KMS-11 (cell line): ENCODE data around the gene CCDC107.

ENCODE experiments used
- H2AFZ ChIP-seq: fragments of 200-600 bp; sonication (generic); 2 replicates; pipeline ENCODE4 v1.6.1; 2016; ENCODE audit warnings: antibody characterized with exemption, mixed run types, low read depth
- H3K27ac ChIP-seq: fragments of 200-600 bp; sonication (generic); 2 replicates; pipeline ENCODE4 v1.6.1; 2016; ENCODE audit warnings: mild to moderate bottlenecking, mixed run types
- H3K27me3 ChIP-seq: fragments of 200-600 bp; sonication (generic); 2 replicates; pipeline ENCODE4 v1.6.1; 2017; ENCODE audit warnings: mild to moderate bottlenecking, low read depth, mixed run types, moderate library complexity; ENCODE audit not compliant: insufficient read depth
- H3K36me3 ChIP-seq: fragments of 200-600 bp; sonication (generic); 2 replicates; pipeline ENCODE4 v1.6.1; 2017; ENCODE audit warnings: mild to moderate bottlenecking, mixed run types; ENCODE audit not compliant: insufficient read depth
- H3K4me1 ChIP-seq: fragments of 200-600 bp; sonication (generic); 2 replicates; pipeline ENCODE4 v1.6.1; 2016; ENCODE audit warnings: mild to moderate bottlenecking, low read depth, mixed run types; ENCODE audit not compliant: poor library complexity, severe bottlenecking
- H3K4me2 ChIP-seq: fragments of 200-600 bp; sonication (generic); 2 replicates; pipeline ENCODE4 v1.7.0; 2016; ENCODE audit warnings: mild to moderate bottlenecking, mixed run types
- H3K4me3 ChIP-seq: fragments of 200-600 bp; sonication (generic); IDR thresholded peaks from 2 replicates; pipeline ENCODE4 v1.6.1; 2017; ENCODE audit warnings: low read depth, low read length, mixed read lengths; ENCODE audit not compliant: insufficient read depth
- H3K79me2 ChIP-seq: fragments of 200-600 bp; sonication (generic); 2 replicates; pipeline ENCODE4 v1.6.1; 2016; ENCODE audit warnings: low read depth, mixed run types; ENCODE audit not compliant: insufficient read depth
- H3K9ac ChIP-seq: fragments of 200-600 bp; sonication (generic); 2 replicates; pipeline ENCODE4 v1.6.1; 2016; ENCODE audit warnings: mild to moderate bottlenecking, mixed run types
- H4K20me1 ChIP-seq: fragments of 200-600 bp; sonication (generic); 2 replicates; pipeline ENCODE4 v1.6.1; 2016; ENCODE audit warnings: mild to moderate bottlenecking, mixed run types; ENCODE audit not compliant: insufficient read depth
- TF ChIP-seq, protein P1 (sequence below): fragments of 200-600 bp; sonication (generic); conservative IDR thresholded peaks from 2 replicates; pipeline ENCODE4 v1.6.1; 2017; ENCODE audit warnings: low read depth, mild to moderate bottlenecking, antibody characterized with exemption, low read length, moderate library complexity, mixed read lengths

The CCDC107 gene

GRCh38 chr9:35681341-35682002 lies 23.4 kb downstream of the CCDC107 start:
- H3K4me3 ChIP-seq = no peak overlapping the region
- TF ChIP-seq, protein P1, sequence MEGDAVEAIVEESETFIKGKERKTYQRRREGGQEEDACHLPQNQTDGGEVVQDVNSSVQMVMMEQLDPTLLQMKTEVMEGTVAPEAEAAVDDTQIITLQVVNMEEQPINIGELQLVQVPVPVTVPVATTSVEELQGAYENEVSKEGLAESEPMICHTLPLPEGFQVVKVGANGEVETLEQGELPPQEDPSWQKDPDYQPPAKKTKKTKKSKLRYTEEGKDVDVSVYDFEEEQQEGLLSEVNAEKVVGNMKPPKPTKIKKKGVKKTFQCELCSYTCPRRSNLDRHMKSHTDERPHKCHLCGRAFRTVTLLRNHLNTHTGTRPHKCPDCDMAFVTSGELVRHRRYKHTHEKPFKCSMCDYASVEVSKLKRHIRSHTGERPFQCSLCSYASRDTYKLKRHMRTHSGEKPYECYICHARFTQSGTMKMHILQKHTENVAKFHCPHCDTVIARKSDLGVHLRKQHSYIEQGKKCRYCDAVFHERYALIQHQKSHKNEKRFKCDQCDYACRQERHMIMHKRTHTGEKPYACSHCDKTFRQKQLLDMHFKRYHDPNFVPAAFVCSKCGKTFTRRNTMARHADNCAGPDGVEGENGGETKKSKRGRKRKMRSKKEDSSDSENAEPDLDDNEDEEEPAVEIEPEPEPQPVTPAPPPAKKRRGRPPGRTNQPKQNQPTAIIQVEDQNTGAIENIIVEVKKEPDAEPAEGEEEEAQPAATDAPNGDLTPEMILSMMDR = no peak
- H3K4me1 ChIP-seq = no peaks in the 10 kb centered on the region
- H2AFZ ChIP-seq = no peak overlapping the region
- H3K27me3 ChIP-seq = no peaks in the 10 kb centered on the region
- no peaks in the 10 kb centered on the region for H3K36me3 ChIP-seq
- H4K20me1 ChIP-seq = no peaks in the 10 kb centered on the region
- no peak overlapping the region for H3K9ac ChIP-seq
- H3K27ac ChIP-seq = no peak overlapping the region
- H3K4me2 ChIP-seq = no peak overlapping the region
- no peaks in the 10 kb centered on the region for H3K79me2 ChIP-seq

- no peaks in the 10 kb centered on the region for H3K4me1 ChIP-seq
- no peaks in the 10 kb centered on the region for H3K79me2 ChIP-seq
- no peaks in the 10 kb centered on the region for H3K27me3 ChIP-seq
- no peak overlapping the region for H2AFZ ChIP-seq
- no peaks in the 10 kb centered on the region for H3K36me3 ChIP-seq
- H4K20me1 ChIP-seq = no peaks in the 10 kb centered on the region
- TF ChIP-seq, protein P1 = no peak
- H3K27ac ChIP-seq = no peak overlapping the region
- H3K4me2 ChIP-seq = no peak overlapping the region
- no peak overlapping the region for H3K4me3 ChIP-seq
- H3K9ac ChIP-seq = no peak overlapping the region
Measured at GRCh38 chr9:35682051-35682450, 24.0 kb downstream of the CCDC107 start.

DNA sequence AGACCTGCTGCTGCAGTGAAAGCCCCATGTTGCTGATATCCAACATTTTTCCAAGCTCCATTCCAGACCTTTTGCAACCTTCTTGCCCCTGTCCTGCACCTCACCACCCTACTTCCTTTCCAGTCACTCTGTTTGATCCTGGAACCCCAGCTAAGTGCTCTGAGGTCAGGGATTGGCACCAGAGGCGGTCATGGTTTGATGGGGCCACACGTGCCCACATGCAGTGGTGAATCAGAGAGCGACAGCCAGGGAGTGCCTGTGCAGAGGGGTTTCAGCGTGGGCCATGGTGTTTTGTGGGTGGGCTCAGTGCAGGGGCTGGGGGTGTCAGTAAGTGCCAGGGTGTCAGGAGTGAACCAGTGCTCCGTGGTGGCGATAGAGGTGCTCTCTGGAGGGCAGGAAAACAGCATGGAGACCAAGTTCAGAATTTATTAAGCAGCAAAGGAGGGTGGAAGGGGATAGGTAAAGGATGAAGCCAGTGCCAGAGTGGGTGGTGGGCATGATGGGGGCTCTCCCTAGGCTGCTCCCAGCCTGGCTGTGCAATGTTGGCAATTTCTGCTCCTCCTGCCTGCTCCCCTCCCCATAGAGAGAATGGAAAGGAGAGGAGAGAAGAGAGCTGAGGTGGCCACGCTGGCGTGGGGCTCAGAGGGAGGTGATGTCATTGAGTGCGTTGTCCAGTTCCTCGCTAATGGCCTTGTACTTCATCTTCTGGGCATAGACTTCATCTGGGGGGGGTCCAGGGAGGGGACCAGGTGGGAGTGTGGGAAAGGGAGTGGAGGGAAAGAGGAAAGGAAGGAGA lies 24.6 kb downstream of the CCDC107 start:
- no peaks in the 10 kb centered on the region for H4K20me1 ChIP-seq
- no peaks in the 10 kb centered on the region for H3K4me1 ChIP-seq
- H3K27me3 ChIP-seq = no peaks in the 10 kb centered on the region
- no peaks in the 10 kb centered on the region for H3K79me2 ChIP-seq
- H3K27ac ChIP-seq = no peak overlapping the region
- H3K4me2 ChIP-seq = no peak overlapping the region
- H2AFZ ChIP-seq = no peak overlapping the region
- TF ChIP-seq, protein P1 = no peak
- no peak overlapping the region for H3K4me3 ChIP-seq
- no peaks in the 10 kb centered on the region for H3K36me3 ChIP-seq
- H3K9ac ChIP-seq = no peak overlapping the region

DNA sequence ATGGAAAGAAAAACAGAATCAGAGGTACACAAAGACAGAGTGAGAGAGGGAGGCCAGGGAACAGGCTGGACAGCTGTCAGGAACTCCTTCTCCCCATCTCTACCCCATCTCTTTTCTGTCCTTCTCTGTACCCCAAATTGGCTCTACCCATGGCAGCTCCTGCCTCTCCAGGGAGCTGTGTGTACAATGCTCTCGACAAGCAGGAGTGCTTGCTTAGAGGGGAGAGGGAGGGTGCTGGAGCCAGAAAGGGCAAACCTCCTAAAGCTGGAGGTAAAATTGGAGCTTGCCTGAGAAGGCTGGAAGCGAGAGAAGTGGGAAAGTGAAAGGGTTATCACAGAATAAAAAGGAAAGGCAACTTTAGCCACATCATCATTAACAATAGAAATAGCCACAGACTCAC lies 25.2 kb downstream of the CCDC107 start:
- H3K4me3 ChIP-seq = no peak overlapping the region
- no peaks in the 10 kb centered on the region for H3K4me1 ChIP-seq
- H3K27ac ChIP-seq = no peak overlapping the region
- H3K9ac ChIP-seq = no peak overlapping the region
- TF ChIP-seq, protein P1 = no peak
- H3K27me3 ChIP-seq = no peaks in the 10 kb centered on the region
- no peaks in the 10 kb centered on the region for H3K36me3 ChIP-seq
- H3K79me2 ChIP-seq = no peaks in the 10 kb centered on the region
- H4K20me1 ChIP-seq = no peaks in the 10 kb centered on the region
- no peak overlapping the region for H2AFZ ChIP-seq
- no peak overlapping the region for H3K4me2 ChIP-seq
